Measurements from ENCODE around the gene PLA2G4F.

Gene PLA2G4F, protein sequence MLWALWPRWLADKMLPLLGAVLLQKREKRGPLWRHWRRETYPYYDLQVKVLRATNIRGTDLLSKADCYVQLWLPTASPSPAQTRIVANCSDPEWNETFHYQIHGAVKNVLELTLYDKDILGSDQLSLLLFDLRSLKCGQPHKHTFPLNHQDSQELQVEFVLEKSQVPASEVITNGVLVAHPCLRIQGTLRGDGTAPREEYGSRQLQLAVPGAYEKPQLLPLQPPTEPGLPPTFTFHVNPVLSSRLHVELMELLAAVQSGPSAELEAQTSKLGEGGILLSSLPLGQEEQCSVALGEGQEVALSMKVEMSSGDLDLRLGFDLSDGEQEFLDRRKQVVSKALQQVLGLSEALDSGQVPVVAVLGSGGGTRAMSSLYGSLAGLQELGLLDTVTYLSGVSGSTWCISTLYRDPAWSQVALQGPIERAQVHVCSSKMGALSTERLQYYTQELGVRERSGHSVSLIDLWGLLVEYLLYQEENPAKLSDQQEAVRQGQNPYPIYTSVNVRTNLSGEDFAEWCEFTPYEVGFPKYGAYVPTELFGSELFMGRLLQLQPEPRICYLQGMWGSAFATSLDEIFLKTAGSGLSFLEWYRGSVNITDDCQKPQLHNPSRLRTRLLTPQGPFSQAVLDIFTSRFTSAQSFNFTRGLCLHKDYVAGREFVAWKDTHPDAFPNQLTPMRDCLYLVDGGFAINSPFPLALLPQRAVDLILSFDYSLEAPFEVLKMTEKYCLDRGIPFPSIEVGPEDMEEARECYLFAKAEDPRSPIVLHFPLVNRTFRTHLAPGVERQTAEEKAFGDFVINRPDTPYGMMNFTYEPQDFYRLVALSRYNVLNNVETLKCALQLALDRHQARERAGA

DNA sequence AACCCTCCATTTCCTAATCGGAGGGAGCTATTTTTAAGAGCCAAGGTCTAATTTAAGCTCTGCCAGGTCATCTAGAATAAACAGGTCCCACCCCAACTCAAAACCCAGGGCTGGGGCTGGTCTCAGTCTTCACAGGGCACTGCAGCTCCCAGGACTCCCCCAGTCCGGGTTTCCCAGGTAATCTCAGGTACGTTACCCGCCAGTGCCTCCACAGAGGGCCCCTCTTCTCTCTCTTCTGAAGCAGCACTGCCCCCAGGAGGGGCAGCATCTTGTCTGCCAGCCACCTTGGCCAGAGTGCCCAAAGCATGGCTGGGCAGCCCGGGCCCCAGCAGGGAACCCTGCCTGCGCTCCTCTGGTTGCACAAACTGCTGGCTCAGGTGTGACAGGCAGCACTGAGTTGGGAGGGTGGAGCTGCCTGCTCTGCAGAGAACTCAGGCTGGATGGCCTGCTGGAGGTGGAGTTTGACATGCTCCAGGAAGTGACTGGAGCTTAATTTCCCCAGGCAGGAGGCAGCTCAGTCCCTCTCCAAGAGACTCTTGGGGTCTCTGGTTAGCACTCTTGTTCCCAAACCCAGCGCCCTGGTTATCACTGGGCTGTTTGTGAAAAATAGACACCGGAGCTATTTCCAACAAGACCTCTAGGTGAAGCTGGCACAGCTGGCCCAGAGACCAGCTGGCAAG, at the start of gene PLA2G4F:
Gene PLA2G4F, minus strand, starts transcription at position 394 of the 680 bp plus-strand sequence. Its CDS starts 87 bp downstream, at position 307.
- DNase-seq (ENCODE audit: low read depth in 2 of 2) = no peak

- no peak for DNase-seq (ENCODE audit: low read depth in 2 of 2)
Measured at GRCh38 chr15:42203891-42204290, 47.5 kb upstream of the PLA2G4F start.

- no peak for DNase-seq (ENCODE audit: low read depth in 2 of 2)
Measured at GRCh38 chr15:42202653-42203052, 46.2 kb upstream of the PLA2G4F start.

DNA sequence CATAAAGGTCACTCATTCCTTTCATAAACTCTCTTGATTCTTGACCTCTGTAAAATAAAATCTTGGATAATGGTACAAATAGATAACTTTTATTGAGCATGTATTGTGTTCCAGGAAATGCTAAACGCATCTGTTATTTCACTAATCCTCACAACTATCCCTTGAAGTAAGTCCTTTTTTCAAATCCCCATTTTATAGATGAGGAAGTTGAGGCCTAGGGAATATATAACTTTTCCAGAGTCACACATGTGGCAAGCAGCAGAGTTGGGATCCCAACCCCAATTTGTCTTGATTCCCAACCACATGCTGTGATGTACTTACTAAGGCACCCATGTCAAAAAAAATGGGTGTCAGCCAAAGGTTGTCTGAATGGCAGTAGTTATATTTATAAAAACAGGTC, 45.4 kb upstream of the PLA2G4F start:
- no peak for DNase-seq (ENCODE audit: low read depth in 2 of 2)

DNA sequence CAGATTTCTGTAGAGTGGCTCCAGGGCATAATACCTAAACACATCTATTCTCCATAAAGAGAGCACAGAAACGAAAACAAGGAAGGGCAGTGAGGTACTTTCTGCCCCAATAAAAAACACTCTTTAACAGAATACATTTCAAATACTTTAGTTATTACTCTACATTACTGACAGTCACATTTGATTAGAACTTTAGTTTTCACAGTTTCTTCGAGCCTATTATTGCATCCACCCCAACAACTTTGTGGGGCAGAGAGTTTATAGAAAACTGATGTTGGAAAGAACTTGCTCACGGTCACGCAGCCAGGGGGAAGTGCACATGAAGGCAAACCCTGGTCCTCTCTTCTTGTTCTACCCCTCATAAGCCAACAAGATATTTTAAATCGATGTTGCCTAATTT, 42.7 kb upstream of the PLA2G4F start:
- DNase-seq (ENCODE audit: low read depth in 2 of 2) = no peak

- no peak for DNase-seq (ENCODE audit: low read depth in 2 of 2)
Measured at GRCh38 chr15:42198516-42198915, 42.1 kb upstream of the PLA2G4F start.

DNA sequence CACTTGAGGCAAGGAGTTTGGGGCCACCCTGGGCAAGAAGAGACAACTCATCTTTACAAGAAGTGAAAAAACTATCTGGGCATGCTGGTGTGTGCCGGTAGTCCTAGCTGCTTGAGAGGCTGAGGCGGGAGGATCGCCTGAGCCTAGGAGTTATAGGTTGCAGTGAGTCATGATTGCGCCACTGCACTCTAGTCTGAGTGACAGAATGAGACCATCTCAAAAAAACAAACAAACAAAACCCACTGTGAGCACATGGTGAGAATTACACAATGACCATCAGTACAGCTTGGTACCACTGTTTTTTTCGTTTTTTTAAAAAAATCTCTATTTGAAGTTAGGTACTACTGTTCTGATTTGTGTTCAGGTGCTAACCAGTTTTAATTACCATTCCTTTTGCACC, 38.1 kb upstream of the PLA2G4F start:
- no peak for DNase-seq (ENCODE audit: low read depth in 2 of 2)

- DNase-seq (ENCODE audit: low read depth in 2 of 2) = no peak
Measured at GRCh38 chr15:42193383-42193782, 36.9 kb upstream of the PLA2G4F start.

DNA sequence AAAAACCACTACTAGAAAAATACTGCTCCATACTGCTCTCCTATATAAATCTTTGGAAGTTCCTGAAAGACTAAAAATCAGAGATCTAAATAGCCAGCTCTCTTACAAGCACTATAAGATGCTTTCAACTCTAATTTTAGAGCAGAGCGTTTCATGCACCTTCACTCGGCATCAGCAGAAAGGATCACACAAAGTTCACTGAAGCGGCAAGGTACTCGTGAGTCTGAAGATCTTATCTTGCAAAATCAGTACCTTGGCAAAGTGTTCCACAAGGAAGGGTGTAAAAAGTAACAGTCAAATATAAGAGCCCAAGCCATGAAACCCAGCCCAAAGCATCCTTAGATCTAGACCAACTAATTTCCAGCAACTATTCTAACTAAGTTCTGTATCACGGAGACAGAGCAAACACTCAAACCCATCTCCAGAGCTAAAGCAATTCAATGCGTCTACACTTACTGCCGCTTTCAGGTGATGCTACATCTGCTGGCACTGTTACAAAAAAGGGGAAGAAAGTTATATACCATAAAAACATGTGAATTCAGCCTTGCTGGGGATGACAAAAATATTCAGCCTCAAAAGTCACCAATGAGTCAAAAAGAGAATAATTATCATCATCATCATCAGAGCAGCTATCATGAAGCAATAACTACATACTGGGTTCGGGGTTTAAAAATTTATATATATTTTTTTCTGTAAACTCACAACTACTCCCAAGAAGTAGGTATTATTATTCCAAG, 35.3 kb upstream of the PLA2G4F start:
- no peak for DNase-seq (ENCODE audit: low read depth in 2 of 2)

- no peak for DNase-seq (ENCODE audit: low read depth in 2 of 2)
Measured at GRCh38 chr15:42190370-42190769, 33.9 kb upstream of the PLA2G4F start.

DNA sequence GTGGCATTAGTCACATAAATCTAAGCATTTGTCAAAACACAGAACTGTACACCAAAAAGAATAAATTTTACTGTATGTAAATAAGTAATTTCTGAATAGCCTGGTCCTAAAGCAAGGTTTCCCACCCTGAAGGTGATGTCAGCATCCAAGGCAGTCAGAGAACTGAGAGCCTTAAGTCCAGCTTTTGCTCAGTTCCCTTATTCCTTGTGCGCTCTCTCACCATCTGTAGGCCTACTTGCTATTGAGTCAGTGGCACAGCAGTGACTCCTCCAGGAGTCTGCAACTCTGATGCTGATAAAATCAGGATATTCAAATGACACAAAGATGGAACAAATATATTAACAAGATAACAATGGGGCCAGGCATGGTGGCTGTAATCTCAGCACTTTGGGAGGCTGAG, 29.4 kb upstream of the PLA2G4F start:
- DNase-seq (ENCODE audit: low read depth in 2 of 2) = no peak

DNA sequence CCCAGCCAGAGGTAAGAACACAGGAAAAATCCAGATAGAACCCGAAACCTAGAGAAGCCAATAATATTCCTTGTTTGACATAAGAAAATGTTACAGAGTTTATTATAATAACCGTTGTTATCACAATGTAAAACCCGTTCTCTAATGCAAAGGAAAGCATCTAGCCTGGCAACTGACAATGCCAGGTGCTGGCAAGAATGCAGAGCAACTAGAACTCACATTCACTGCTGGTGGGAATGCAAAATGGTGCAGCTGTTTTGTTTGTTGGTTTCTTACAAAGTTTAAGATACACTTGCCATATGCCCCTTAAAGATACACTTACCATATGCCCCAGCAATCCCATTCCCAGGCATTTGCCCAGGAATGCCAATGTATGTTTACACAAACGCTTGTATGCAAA, 28.3 kb upstream of the PLA2G4F start:
- no peak for DNase-seq (ENCODE audit: low read depth in 2 of 2)

DNA sequence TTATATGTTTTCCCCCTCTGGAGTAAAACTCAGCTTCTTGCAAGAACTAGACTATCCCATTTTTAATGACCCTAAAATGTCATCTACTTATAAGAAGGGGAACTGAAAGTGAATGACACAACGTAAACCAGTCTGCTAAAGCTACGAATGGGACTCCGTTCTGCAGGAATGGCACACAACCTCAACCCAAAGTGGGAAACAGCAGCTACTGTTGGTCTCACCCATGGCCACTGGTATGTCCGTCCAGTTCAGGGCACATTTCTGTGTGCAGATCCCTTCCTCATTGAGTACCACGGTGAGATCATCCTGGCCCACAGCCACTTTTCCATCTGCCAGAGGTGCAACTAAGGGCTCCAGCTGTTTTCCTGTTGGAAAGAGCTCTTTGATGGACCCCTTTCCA, 27.9 kb upstream of the PLA2G4F start:
- no peak for DNase-seq (ENCODE audit: low read depth in 2 of 2)

- DNase-seq (ENCODE audit: low read depth in 2 of 2) = no peak
Measured at GRCh38 chr15:42182961-42183360, 26.5 kb upstream of the PLA2G4F start.

GRCh38 chr15:42182328-42182886, 26.0 kb upstream of the PLA2G4F start:
- no peak for DNase-seq (ENCODE audit: low read depth in 2 of 2)

- no peak for DNase-seq (ENCODE audit: low read depth in 2 of 2)
Measured at GRCh38 chr15:42178056-42178455, 21.6 kb upstream of the PLA2G4F start.

GRCh38 chr15:42175671-42176070, 19.2 kb upstream of the PLA2G4F start:
- no peak for DNase-seq (ENCODE audit: low read depth in 2 of 2)

GRCh38 chr15:42172475-42172874, 16.0 kb upstream of the PLA2G4F start:
- DNase-seq (ENCODE audit: low read depth in 2 of 2) = no peak

GRCh38 chr15:42171795-42172194, 15.4 kb upstream of the PLA2G4F start:
- no peak for DNase-seq (ENCODE audit: low read depth in 2 of 2)

- DNase-seq (ENCODE audit: low read depth in 2 of 2) = no peak
Measured at GRCh38 chr15:42171122-42171521, 14.7 kb upstream of the PLA2G4F start.

DNA sequence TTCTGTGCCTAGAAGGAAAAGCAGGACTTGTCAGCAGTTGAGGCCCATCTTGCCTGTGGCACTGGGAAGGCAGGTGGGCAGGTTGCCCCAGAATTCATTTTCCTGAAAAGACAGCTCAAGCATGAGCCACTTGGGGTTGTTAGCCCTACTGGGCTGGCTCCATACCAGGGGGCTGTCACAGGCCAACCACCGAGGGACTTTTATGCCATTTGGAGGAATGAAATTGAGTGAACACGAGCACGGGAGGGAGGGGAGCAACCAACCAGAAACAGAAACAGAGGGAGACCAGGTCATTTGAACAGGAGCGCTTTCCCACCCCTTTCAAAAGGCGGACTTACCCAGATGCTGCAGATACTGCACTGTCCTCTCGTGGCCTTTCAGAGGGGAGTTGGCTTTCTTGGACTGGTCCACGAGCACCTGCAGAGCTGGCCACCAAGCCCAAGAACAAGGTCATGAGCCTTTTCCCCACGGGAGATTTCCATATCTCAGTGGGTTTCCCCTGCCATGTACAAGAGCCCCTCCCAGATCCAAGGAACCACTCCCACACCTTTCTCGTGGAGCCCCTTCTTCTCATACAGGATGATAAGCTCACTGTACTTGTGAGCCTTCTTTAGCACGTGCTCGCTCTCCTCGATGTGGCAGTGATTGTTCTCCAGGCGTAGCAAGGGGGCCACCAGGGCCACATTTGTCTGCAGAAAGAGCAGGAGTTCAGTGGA, 9.9 kb upstream of the PLA2G4F start:
- DNase-seq (ENCODE audit: low read depth in 2 of 2) = no peak
